ENCODE data around the gene DHX36. TPM values are rescaled to one million over a fixed set of nuclear protein-coding genes. Genes with fewer than 3 reads are reported as not detected.

Gene DHX36
- total RNA-seq, 3 donors from 2014 or later, result 46.1 to 122 (median 88.8) TPM

- intact Hi-C loops (cut with DNase I; ENCODE audit: low total_unique reads), result no loop called here
- H3K4me1 ChIP-seq, result no peaks in the 10 kb centered on the region
- H3K27me3 ChIP-seq, result no peaks in the 10 kb centered on the region
- H3K4me3 ChIP-seq, result no peak overlapping the region
- TF ChIP-seq POLR2A (IDR thresholded peaks at IDR 0.05), result no peak
- H3K36me3 ChIP-seq, result no peaks in the 10 kb centered on the region
- no peaks in the 10 kb centered on the region for H3K9me3 ChIP-seq
- DNase-seq (ENCODE audit: low spot score in 2 of 2), result no peak
- no peak overlapping the region for H3K27ac ChIP-seq
Observed at GRCh38 chr3:154356009-154356408, 31.7 kb upstream of the DHX36 start.

GRCh38 chr3:154349223-154349622, 24.9 kb upstream of the DHX36 start:
- TF ChIP-seq POLR2AphosphoS5 (IDR thresholded peaks at IDR 0.05), result no peak
- TF ChIP-seq, protein P1, sequence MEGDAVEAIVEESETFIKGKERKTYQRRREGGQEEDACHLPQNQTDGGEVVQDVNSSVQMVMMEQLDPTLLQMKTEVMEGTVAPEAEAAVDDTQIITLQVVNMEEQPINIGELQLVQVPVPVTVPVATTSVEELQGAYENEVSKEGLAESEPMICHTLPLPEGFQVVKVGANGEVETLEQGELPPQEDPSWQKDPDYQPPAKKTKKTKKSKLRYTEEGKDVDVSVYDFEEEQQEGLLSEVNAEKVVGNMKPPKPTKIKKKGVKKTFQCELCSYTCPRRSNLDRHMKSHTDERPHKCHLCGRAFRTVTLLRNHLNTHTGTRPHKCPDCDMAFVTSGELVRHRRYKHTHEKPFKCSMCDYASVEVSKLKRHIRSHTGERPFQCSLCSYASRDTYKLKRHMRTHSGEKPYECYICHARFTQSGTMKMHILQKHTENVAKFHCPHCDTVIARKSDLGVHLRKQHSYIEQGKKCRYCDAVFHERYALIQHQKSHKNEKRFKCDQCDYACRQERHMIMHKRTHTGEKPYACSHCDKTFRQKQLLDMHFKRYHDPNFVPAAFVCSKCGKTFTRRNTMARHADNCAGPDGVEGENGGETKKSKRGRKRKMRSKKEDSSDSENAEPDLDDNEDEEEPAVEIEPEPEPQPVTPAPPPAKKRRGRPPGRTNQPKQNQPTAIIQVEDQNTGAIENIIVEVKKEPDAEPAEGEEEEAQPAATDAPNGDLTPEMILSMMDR (IDR thresholded peaks at IDR 0.05), result no peak
- no peaks in the 10 kb centered on the region for H3K36me3 ChIP-seq
- H3K27me3 ChIP-seq, result no peaks in the 10 kb centered on the region
- DNase-seq (ENCODE audit: low spot score in 2 of 2), result no peak
- no peak overlapping the region for H3K27ac ChIP-seq
- H3K4me3 ChIP-seq, result no peak overlapping the region
- H3K9me3 ChIP-seq, result no peaks in the 10 kb centered on the region
- no peaks in the 10 kb centered on the region for H3K4me1 ChIP-seq
- intact Hi-C loops (cut with DNase I; ENCODE audit: low total_unique reads), result no loop called here

DNA sequence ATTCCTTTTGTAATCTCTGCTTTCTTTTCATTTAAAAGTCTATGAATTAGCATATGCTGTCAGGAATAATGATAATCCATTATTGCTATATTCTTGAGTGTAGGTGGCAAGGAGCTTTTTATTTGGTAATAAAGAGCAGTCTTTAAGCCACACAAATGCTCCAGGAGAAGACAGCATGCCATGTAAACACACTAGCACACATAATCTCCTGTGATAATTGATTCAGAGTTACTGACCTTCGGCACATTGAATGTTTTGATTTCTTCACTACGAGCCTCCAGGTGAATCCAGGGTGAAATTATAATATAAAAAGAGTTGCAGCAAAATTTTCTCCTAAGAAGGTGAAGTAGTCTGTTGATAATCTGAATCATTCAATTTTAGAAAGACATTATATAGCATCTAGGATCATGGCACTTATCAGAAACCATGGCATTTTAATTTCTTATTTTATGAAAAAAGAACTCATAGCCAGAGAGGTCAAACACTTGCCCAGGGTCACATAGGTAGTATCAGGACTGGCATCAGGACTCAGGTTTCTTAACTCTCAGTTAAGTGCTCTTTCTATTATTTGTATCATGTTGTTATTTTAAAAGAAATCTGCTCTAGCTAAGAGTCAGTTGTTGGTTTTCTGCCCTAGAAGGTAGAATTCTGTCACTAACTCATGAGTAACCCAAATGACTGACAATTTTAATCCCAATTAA, 21.3 kb upstream of the DHX36 start:
- no peak overlapping the region for H3K27ac ChIP-seq
- H3K4me1 ChIP-seq, result no peaks in the 10 kb centered on the region
- no peaks in the 10 kb centered on the region for H3K36me3 ChIP-seq
- H3K27me3 ChIP-seq, result no peaks in the 10 kb centered on the region
- intact Hi-C loops (cut with DNase I; ENCODE audit: low total_unique reads), result no loop called here
- DNase-seq (ENCODE audit: low spot score in 2 of 2), result no peak
- no peaks in the 10 kb centered on the region for H3K9me3 ChIP-seq
- TF ChIP-seq POLR2AphosphoS5 (IDR thresholded peaks at IDR 0.05) (no peak), POLR2A (IDR thresholded peaks at IDR 0.05) (no peak)
- TF ChIP-seq, protein P1 (IDR thresholded peaks at IDR 0.05), result no peak
- H3K4me3 ChIP-seq, result no peak overlapping the region

DNA sequence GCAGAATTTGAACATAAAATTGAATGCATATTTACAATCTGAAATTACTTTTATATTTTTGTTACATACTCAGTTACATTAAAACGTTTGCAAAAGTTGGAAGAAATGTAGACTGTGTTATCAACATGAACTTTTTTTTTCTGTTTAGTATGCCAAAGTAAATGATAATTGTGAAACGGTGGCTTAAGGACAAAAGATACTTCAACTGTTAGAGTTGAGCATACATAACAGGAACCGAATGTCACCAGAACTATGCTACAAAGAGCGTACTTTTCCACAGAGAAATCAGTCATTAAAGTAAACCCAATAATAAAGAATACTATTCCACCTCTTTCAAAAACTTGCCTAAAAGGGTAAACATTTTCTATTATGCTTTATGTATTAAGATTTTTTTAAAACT, 14.3 kb upstream of the DHX36 start:
- TF ChIP-seq POLR2AphosphoS5 (IDR thresholded peaks at IDR 0.05) (no peak), POLR2A (IDR thresholded peaks at IDR 0.05) (no peak)
- TF ChIP-seq, protein P1 (IDR thresholded peaks at IDR 0.05), result no peak
- intact Hi-C loops (cut with DNase I; ENCODE audit: low total_unique reads), result no loop called here
- Histone ChIP-seq H3K27ac (no peak overlapping the region), H3K27me3 (no peaks in the 10 kb centered on the region), H3K9me3 (no peaks in the 10 kb centered on the region), H3K36me3 (no peaks in the 10 kb centered on the region), H3K4me1 (no peaks in the 10 kb centered on the region), H3K4me3 (no peak overlapping the region)
- DNase-seq (ENCODE audit: low spot score in 2 of 2), result no peak

DNA sequence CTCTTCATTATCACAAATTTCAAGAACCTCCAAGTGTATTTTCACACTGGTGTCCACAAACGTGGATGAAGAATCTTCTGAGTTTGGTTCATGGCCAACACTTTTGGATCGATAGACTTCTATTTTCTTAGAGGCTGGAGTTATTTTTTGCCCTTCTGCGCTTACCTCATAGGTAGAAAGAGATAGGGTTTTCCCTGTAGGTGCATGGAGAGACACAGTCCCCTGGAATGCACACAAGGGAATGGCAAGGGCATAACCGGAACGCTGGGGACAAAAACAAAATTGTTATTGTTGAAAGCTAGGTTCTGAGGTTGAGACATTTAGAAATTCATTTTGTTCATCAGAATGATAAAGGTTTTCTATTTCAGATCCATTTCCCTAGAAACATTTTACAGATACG, 13.7 kb upstream of the DHX36 start:
- Histone ChIP-seq H3K4me3 (no peak overlapping the region), H3K36me3 (no peaks in the 10 kb centered on the region), H3K4me1 (no peaks in the 10 kb centered on the region), H3K9me3 (no peaks in the 10 kb centered on the region), H3K27ac (no peak overlapping the region), H3K27me3 (no peaks in the 10 kb centered on the region)
- intact Hi-C loops (cut with DNase I; ENCODE audit: low total_unique reads), result no loop called here
- DNase-seq (ENCODE audit: low spot score in 2 of 2), result no peak
- TF ChIP-seq, protein P1 (IDR thresholded peaks at IDR 0.05), result no peak
- TF ChIP-seq POLR2AphosphoS5 (IDR thresholded peaks at IDR 0.05), result no peak
- no peak for TF ChIP-seq POLR2A (IDR thresholded peaks at IDR 0.05)

Data from breast epithelium (tissue), 4 donors.